Loucy (cell line): Measurements from ENCODE around the gene BST1.

Experiments used
- H2AFZ ChIP-seq: fragments of 200-600 bp; sonication (generic); 2 replicates; pipeline ENCODE4 v1.6.0; 2016; ENCODE audit warnings: antibody characterized with exemption, mild to moderate bottlenecking, low read length, moderate library complexity
- H3F3A ChIP-seq: fragments of 200-600 bp; 2 replicates; pipeline ENCODE4 v1.6.0; 2016; ENCODE audit warnings: antibody characterized with exemption, low read depth, mild to moderate bottlenecking
- H3K27me3 ChIP-seq: fragments of 200-600 bp; sonication (generic); 2 replicates; pipeline ENCODE4 v1.6.1; 2014; ENCODE audit warnings: low read length, mild to moderate bottlenecking; ENCODE audit not compliant: insufficient read depth, poor library complexity, severe bottlenecking
- H3K36me3 ChIP-seq: fragments of 200-600 bp; sonication (generic); 2 replicates; pipeline ENCODE4 v1.6.1; 2016; ENCODE audit warnings: low read length; ENCODE audit not compliant: insufficient read depth
- H3K4me1 ChIP-seq: fragments of 200-600 bp; sonication (generic); 2 replicates; pipeline ENCODE4 v1.5.1; 2014; ENCODE audit warnings: low read length, mild to moderate bottlenecking; ENCODE audit not compliant: insufficient read depth, poor library complexity, severe bottlenecking
- H3K4me2 ChIP-seq: fragments of 200-600 bp; sonication (generic); 2 replicates; pipeline ENCODE4 v1.6.0; 2014; ENCODE audit warnings: antibody characterized with exemption, low read length, low read depth, mild to moderate bottlenecking; ENCODE audit not compliant: poor library complexity, severe bottlenecking
- H3K4me3 ChIP-seq: fragments of 200-600 bp; sonication (generic); 2 replicates; pipeline ENCODE4 v1.5.1; 2014; ENCODE audit warnings: low read length, mild to moderate bottlenecking, mixed read lengths; ENCODE audit not compliant: poor library complexity, severe bottlenecking
- H3K79me2 ChIP-seq: fragments of 200-600 bp; sonication (generic); 2 replicates; pipeline ENCODE4 v1.6.1; 2014; ENCODE audit warnings: low read length; ENCODE audit not compliant: insufficient read depth
- H3K9ac ChIP-seq: fragments of 200-600 bp; sonication (generic); 2 replicates; pipeline ENCODE4 v1.6.0; 2014; ENCODE audit warnings: mild to moderate bottlenecking, low read depth, low read length, moderate library complexity; ENCODE audit not compliant: poor library complexity, severe bottlenecking
- H3K9me2 ChIP-seq: fragments of 200-600 bp; sonication (generic); replicated peaks from 2 replicates; pipeline ENCODE4 v1.6.1; 2016; ENCODE audit warnings: low read depth, low read length, mixed read lengths
- H3K9me3 ChIP-seq: fragments of 200-600 bp; sonication (generic); 2 replicates; pipeline ENCODE4 v1.6.1; 2014; ENCODE audit warnings: mild to moderate bottlenecking, antibody characterized with exemption, low read length, low read depth; ENCODE audit not compliant: insufficient read depth
- H4K20me1 ChIP-seq: fragments of 200-600 bp; sonication (generic); 2 replicates; pipeline ENCODE4 v1.6.0; 2014; ENCODE audit warnings: antibody characterized with exemption, low read length, mild to moderate bottlenecking; ENCODE audit not compliant: insufficient read depth, poor library complexity, severe bottlenecking
- EZH2phosphoT487 ChIP-seq: fragments of 200-600 bp; IDR thresholded peaks from 2 replicates; pipeline ENCODE4 v1.6.1; 2018; ENCODE audit warnings: antibody characterized with exemption, mild to moderate bottlenecking, moderate library complexity, borderline replicate concordance
- TF ChIP-seq, protein P1 (sequence below): fragments of 200-600 bp; sonication (generic); conservative IDR thresholded peaks from 2 replicates; pipeline ENCODE4 v1.5.1; 2014; ENCODE audit warnings: mild to moderate bottlenecking, antibody characterized with exemption, low read length

The BST1 gene

DNA sequence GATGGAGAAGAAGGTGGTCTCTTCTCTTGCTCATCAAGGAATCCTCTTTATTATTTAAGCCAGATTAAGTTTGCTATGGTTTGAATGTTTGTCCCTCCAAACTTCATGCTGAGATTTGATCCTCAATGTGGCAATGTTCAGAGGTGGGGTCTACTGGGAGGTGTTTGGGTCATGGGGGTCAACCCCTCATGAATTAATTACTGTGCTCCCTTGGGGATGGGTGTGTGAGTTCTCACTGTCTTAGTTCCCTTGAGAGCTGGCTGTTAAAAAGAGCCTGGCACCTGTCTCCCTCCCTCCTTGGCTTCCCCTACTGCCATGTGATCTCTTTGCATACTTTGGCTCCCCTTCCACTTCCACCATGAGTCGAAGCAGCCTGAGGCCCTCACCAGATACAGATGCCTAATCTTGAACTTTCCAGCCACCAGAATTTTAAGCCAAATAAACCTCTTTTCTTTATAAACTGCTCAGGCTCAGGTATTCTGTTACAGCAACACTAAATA is 39.3 kb downstream of the BST1 start:
- no peaks in the 10 kb centered on the region for H3K36me3 ChIP-seq
- no peaks in the 10 kb centered on the region for H3K27me3 ChIP-seq
- peaks cover 39% of the 10 kb centered on the region for H3K4me1 ChIP-seq
- H4K20me1 ChIP-seq: no peaks in the 10 kb centered on the region
- no peaks in the 10 kb centered on the region; the same call in 1 of the 2 replicates for H3F3A ChIP-seq
- H2AFZ ChIP-seq: no peak overlapping the region
- no peak overlapping the region for H3K4me2 ChIP-seq
- H3K4me3 ChIP-seq: no peak overlapping the region
- no peak overlapping the region for H3K9ac ChIP-seq
- peaks cover 5% of the 10 kb centered on the region; the same call in 1 of the 2 replicates for H3K9me3 ChIP-seq
- no peaks in the 10 kb centered on the region for H3K79me2 ChIP-seq
- no peaks in the 10 kb centered on the region for H3K9me2 ChIP-seq
- no peak for TF ChIP-seq EZH2phosphoT487
- TF ChIP-seq, protein P1, sequence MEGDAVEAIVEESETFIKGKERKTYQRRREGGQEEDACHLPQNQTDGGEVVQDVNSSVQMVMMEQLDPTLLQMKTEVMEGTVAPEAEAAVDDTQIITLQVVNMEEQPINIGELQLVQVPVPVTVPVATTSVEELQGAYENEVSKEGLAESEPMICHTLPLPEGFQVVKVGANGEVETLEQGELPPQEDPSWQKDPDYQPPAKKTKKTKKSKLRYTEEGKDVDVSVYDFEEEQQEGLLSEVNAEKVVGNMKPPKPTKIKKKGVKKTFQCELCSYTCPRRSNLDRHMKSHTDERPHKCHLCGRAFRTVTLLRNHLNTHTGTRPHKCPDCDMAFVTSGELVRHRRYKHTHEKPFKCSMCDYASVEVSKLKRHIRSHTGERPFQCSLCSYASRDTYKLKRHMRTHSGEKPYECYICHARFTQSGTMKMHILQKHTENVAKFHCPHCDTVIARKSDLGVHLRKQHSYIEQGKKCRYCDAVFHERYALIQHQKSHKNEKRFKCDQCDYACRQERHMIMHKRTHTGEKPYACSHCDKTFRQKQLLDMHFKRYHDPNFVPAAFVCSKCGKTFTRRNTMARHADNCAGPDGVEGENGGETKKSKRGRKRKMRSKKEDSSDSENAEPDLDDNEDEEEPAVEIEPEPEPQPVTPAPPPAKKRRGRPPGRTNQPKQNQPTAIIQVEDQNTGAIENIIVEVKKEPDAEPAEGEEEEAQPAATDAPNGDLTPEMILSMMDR: no peak

DNA sequence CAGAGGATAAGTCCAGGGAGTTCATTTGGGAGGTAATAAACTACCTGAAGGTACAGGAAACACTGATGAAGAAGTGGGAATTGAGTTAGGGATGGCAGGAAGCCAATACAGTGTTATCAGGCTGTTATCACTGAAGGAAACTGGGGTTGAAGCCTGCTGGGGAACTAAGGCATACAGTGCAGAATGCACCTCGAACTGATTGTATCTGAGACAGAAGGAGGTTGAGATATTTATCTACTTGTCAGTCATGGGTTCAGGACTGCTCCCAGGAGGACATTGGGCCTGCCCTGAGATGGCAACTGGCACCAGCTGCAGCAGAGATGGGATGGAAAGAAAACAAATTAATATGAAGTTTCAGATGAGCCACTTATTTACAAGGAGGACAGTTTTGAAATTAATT is 39.8 kb downstream of the BST1 start:
- H3K9me3 ChIP-seq: peaks cover 5% of the 10 kb centered on the region; the same call in 1 of the 2 replicates
- H3K4me2 ChIP-seq: no peak overlapping the region
- H3K79me2 ChIP-seq: no peaks in the 10 kb centered on the region
- H3K9ac ChIP-seq: no peak overlapping the region
- H3K4me3 ChIP-seq: no peak overlapping the region
- H3K36me3 ChIP-seq: no peaks in the 10 kb centered on the region
- TF ChIP-seq, protein P1: no peak
- no peak for TF ChIP-seq EZH2phosphoT487
- peaks cover 35% of the 10 kb centered on the region for H3K4me1 ChIP-seq
- no peak overlapping the region for H2AFZ ChIP-seq
- H3K9me2 ChIP-seq: no peaks in the 10 kb centered on the region
- H4K20me1 ChIP-seq: no peaks in the 10 kb centered on the region
- H3K27me3 ChIP-seq: no peaks in the 10 kb centered on the region
- no peaks in the 10 kb centered on the region; the same call in 1 of the 2 replicates for H3F3A ChIP-seq

DNA sequence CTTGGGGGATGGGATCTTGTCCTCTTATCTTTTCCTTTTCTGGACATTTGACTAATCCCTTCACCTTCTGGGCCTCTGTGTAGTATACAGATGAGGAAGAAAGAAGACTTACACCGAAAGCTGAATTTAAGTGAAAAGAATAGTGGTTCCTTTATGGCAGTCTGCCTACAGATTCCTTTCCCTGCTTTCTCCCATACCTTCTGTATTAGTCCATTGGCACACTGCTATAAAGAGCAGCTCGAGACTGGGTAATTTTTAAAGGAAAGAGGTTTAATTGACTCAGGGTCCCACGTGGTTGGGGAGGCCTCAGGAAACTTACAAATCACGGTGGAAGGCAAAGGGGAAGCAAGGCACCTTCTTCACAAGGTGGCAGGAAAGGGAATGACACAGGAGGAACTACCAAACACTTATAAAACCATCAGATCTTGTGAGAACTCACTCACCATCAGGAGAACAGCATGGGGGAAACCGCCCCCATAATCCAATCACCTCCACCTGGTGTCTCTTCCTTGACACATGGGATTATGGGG is 41.2 kb downstream of the BST1 start:
- TF ChIP-seq EZH2phosphoT487: no peak
- TF ChIP-seq, protein P1: no peak
- H3K9ac ChIP-seq: no peak overlapping the region
- H3K4me3 ChIP-seq: no peak overlapping the region

More for the DNA sequence above, 41.2 kb downstream of the BST1 start:
- Histone ChIP-seq H3K79me2 (no peaks in the 10 kb centered on the region), H3K4me2 (no peak overlapping the region), H3K27me3 (no peaks in the 10 kb centered on the region), H3K9me3 (peaks cover 5% of the 10 kb centered on the region; the same call in 1 of the 2 replicates), H3F3A (no peaks in the 10 kb centered on the region; the same call in 1 of the 2 replicates), H3K9me2 (no peaks in the 10 kb centered on the region), H4K20me1 (no peaks in the 10 kb centered on the region), H3K4me1 (peaks cover 25% of the 10 kb centered on the region), H3K36me3 (no peaks in the 10 kb centered on the region), H2AFZ (no peak overlapping the region)
